Neural progenitor cell (in vitro differentiated cells): Measurements from ENCODE around the gene TNFRSF21.
"Not testable (repeated sequence)": the region's sequence is repeated elsewhere in the genome, so short reads cannot be mapped to it uniquely, and the experiment has no call there.

Experiments used
- EZH2 ChIP-seq: fragments of 200-600 bp; sonication (generic); IDR thresholded peaks from 2 replicates; pipeline ENCODE4 v1.6.1; 2017; ENCODE audit warnings: antibody characterized with exemption, mild to moderate bottlenecking, moderate library complexity
- EZH2phosphoT487 ChIP-seq: fragments of 200-600 bp; sonication (generic); IDR thresholded peaks from 2 replicates; pipeline ENCODE4 v1.6.1; 2017; ENCODE audit warnings: antibody characterized with exemption
- TF ChIP-seq, protein P1 (sequence below): fragments of 200-600 bp; sonication (generic); IDR thresholded peaks from 2 replicates; pipeline ENCODE4 v1.5.1; 2017; ENCODE audit warnings: antibody characterized with exemption, mild to moderate bottlenecking

DNA sequence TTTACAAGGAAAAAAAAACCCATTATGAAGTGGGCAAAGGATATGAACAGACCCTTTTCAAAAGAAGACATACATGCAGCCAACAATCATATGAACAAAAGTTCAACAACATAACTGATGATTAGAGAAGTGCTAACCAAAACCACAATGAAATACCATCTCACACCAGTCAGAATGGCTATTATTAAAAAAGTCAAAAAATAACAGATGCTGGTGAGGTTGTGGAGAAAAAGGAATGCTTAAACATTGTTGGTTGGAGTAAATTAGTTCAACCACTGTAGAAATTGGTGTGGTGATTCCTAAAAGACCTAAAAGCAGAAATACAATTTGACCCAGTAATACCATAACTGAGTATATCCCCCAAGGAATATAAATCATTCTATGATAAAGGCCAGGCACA, 86.5 kb downstream of the TNFRSF21 start:
- TF ChIP-seq, protein P1, sequence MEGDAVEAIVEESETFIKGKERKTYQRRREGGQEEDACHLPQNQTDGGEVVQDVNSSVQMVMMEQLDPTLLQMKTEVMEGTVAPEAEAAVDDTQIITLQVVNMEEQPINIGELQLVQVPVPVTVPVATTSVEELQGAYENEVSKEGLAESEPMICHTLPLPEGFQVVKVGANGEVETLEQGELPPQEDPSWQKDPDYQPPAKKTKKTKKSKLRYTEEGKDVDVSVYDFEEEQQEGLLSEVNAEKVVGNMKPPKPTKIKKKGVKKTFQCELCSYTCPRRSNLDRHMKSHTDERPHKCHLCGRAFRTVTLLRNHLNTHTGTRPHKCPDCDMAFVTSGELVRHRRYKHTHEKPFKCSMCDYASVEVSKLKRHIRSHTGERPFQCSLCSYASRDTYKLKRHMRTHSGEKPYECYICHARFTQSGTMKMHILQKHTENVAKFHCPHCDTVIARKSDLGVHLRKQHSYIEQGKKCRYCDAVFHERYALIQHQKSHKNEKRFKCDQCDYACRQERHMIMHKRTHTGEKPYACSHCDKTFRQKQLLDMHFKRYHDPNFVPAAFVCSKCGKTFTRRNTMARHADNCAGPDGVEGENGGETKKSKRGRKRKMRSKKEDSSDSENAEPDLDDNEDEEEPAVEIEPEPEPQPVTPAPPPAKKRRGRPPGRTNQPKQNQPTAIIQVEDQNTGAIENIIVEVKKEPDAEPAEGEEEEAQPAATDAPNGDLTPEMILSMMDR, result not testable (repeated sequence)
- TF ChIP-seq EZH2phosphoT487, EZH2: not testable (repeated sequence)
